ENCODE results near the gene FGR.
"Not testable (repeated sequence)": the region's sequence is repeated elsewhere in the genome, so short reads cannot be mapped to it uniquely, and the experiment has no call there.

FGR gene

DNA sequence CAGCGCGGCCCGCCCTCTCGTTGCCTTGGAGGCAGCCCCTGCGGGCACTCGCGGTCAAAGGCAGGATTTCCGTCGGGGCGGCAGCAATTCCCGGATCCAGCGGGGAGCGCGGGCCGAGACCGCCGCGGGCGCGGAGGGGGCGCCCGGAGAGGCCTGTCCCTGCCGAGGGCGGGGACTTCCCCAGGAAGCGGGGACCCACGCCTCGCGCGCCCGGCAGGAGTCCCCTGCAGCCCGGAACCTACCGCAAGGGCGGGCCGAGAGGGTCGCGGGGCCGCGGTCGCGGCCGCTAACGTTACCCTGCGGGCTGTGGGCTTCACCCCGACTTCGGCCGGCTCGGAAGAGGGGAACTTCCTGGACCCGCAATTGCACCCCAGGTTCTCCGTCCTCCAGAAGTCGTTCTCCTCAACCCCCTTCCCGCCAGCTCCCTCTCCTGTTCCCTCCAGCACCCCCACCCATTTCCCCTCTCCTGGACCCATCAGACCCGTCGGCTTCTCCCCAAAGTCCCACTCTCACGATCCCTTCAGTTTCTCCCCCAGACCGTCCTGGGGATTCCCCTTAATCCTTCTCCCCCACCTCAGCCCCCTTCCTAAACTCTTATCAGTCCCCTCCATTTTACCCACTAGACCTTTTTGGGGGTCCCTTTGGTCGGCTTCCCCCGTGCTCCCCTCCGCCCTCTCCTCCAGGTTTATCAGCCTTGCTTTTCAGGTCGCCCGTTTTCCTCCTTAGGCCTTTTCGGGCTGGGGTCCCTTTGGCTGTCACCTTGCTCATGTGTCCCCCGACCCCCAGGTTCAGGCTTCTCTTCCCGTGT, 604 bp downstream of the FGR start:
- DNase-seq, result no peak

DNA sequence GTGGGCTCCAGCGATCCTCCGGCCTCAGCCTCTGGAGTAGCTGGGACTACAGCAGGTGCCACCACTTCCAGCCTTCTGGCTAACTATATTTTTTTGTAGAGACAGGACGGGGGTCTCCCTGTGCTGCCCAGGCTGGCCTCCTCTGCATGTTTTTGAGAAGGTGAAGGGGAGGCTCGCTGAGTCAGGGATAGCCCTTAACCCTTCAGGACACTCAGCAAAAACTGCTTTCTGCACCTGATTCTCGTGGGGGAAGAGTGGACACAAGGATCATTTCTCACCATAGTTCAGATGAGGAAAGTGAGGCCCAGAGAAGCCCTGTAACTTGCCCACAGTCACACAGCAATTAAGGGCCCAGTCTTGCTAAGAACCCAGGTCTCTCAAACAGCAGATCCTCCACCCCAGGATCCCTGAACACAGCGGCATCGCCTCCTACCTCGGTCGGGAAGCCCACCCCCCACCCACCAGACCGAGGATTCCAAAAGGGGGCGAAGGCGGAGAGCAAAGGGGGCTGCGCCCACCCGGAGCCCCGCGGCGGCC, 1.3 kb downstream of the FGR start:
- no peak for DNase-seq

DNA sequence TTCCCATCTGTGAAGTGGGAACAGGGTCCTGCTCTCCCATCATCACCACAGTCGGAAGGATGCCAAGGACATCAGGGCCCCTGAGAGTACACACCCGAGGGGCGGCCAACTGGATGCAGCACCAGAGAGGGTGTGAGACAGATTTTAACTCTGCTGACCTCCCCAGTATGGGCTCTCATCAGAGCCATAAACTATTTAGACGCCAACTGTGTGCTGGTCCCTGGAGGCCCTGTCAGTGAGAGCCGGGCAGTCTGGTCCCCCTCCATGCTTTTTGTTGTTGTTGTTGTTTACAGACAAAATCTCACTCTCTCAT, 1.7 kb downstream of the FGR start:
- no peak for DNase-seq

DNA sequence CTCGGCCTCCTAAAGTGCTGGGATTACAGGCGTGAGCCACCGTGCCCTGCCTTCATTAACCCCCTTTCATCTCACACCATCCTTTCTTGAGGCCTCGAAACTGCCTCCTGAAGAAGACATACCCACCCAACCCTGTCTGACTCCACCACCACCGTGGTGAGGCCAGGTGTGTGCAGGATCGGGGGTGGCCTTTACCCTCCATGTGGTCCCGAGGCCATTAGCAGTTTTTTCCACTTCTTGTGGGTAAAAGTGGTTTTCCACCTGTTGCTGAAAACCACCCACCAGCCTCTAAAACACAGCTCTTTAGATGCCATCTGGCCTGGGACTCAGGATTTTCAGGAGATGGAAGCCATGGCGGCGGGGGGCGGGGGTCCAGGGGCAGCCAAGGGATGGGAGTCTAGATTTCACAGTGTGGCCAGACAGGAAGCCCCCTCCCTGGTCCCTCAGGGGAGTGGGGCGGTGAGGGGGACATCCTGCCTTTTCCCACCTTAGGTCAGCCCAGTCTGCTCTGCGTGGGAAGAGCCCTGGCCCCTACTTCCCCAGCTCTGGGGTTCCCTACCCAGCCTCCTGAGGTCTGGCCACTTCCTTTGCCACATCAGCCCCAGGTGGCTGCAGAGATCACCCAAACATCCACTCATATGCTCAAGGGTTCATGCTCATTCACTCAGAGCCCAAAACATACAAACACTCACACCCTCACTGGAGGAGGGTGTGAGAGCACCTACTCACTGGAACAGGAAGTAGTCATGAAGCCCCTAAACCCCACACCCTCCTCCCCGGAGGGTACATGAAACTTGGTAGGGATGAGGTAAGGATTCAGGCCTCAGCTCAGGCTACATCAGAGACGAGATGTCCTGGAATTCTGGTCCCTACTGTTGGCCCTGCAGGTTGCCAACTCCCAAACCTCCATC, 2.3 kb downstream of the FGR start:
- no peak for DNase-seq

DNA sequence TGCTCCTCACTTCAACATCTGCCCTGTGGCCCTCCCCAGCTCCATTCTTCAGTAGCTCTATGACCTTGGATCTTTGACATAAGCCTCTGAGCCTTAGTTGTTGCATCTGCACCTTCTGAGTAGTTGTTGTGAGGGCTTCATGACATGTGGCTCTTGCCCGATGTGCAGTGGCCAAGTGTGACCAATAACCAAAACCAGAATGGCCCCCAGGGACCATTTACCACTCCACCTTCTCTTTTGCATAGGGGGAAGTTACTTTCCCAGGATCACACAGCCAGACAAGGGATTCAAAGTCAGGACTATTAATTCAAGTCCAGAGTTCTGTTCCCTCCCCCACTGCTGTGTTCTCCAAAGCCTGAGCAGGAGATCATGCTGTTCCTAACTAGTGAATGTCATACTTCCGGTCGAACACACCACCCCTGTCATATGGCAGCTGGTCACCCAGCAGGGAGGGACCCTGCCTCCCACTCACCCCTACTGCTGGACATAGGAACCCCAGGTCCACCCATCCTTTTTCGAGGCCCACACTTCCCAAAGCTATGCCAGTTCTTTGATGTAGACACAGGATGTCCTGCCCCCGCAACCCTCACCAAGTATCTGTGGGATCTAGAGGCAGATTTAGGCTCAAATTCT, 4.0 kb downstream of the FGR start:
- no peak for DNase-seq

DNA sequence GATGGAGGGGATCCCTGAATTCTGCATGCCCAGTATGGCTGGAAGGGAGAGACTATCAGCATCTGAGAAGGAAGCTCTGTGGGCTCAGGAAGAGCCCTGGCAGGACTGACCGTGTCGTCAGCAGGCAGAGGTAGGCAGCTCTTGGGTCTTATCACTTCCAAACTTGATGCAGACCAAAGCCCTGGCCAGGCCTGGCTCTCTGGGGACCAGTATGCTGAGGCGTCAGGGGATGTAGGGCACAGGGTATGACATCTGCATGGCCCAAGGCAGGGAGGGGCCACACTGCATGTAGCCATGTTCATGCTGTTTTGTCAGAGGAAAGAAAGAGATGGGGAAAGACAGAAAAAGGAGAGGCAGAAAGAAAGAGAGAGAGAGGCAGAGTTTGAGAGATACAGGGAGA, 6.3 kb downstream of the FGR start:
- DNase-seq, result no peak

DNA sequence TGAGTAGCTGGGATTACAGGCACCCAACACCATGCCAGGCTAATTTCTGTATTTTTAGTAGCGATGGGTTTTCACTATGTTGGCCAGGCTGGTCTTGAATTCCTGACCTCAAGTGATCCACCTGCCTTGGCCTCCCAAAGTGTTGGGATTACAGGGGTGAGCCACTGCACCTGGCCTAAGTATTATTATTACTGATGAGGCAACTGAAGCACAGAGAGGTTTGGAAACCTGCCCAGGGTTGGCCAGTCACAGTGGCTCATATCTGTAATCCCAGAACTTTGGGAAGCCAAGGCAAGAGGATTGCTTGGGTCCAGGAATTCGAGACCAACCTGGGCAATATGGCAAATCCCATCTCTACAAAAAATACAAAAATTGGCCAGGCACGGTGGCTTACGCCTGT, 7.3 kb downstream of the FGR start:
- not testable (repeated sequence) for DNase-seq

DNA sequence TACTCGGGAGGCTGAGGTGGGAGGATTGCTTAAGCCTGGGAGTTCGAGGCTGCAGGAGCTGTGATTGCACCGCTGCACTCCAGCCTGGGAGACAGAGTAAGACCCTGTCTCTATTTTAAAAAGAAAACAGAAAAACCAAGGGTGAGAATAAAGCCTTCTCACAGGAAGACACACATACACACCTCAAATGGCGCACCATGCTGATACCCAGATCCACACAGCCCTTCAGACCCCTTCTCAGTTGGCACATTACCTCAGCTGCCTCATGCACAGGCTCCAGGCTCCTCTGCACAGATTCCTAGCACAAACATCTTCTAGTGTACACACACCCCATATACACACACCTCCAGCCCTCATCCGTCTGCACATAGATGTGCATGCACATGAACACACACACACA, 7.9 kb downstream of the FGR start:
- DNase-seq, result no peak

DNA sequence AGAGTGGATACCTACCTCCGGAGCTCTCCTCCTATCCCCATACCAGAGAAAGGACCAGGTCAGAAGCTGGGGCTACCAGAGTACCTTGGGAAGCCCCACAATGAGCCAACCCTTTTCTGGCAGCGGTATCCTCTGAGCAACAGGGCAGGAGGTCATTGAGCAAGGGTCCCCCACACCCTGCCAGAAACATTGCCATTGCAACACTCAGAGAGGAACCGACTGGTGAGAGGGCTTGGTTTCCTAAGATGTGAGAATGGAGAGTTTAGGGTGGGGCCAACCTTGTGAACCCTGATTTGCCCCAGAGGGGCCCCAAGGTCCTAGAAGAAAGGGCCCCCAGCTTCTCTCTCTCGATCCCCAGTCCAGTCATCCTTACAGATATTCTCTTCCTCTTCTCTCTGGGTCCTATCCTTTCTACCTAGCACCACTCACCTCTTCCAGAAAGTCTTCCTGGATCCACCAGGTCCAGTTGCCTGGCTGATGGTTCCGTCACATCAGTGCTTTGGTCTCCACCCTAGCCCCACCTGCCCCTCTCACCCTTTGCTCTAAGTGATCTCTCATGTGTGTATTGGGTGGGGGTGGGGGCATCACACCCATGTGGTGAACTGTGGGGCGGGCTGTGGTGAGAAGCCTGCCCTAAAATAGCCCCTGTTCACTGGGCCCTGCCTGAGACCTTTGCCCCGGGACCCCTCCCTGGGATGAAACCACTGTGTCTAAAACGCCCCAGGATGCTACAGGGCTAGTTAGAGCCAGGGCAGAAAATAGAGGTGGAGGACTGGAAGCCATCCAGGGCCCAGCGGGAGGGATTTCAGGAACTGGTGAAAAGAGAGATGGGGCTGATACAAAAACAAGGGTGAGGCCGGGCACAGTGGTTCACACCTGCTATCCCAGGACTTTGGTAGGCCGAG, 8.7 kb downstream of the FGR start:
- no peak for DNase-seq

DNA sequence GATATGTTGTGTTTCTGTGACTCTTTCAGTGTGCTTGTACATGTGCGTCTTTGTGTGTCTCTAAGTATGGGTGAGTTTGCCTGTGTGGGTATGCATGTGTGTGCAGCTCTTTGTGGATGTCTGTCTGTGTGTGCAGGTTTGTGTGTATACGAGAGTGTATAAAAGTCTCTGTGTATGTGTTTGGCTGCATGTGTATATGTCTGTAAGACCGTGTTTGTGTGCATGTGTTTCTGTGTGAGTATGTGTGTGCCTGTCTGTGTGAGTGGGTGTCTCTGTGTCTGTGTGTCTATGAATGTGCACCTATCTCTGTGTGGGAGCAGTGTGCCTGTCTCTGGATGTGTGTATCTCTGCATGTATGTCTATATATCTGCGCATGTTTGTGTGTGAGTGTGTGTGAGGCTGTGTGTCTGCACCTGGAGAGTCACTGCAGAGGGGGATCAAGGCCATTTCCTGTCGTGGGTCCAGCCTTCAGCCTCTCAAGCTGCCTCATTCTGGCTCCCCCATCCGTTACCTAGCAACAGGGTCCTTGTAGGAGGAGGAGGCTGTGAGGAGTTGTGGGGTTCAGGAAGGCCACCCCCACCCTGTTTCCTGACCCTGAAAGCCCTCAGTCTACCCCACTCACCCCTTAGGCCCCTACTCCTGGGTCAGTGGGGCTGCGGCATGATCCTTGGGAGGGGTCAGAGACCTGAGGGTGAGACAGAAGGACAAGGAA, 10.4 kb downstream of the FGR start:
- no peak for DNase-seq

DNA sequence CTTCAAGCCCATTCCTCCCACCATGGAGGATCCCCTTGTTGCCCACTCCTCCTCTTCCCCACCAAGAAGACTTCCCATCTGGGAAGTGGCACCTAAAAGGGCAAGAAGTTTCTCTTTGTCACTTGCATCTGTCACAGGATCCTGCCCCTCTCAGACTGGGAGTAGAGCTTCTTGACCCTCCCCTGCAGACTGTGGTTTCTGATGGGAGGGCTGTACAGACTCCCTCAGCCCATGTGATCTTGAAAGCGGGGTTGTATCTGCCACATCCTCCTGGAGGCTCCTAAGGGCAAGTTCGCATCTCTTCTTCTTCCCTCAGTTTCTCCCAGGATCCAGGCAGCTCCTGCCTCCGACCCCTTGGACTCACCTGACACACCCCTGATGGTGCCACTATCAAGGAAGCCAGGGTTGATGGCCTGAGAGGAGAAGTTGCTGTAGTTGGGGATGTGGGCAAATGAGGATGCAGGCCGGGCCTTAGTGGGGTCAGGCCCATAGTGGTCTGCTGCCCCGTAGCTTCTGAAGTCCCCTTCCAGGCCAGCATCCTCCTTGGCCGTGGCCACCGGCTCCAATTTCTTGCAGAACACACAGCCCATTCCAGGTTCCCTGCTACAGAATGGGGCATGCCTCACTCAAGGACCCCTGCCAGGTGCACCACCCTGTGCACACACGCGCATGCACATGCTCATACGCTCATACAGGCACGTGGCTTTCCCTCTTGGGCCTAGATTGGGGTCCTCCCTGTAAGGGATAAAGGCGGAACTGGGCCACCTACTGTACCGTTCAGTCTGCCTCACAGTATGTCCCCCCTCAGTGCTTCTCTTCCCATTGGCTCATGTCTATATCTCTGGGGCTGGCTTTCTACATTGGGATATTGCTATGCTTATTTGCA, 11.4 kb downstream of the FGR start:
- DNase-seq, result no peak

DNA sequence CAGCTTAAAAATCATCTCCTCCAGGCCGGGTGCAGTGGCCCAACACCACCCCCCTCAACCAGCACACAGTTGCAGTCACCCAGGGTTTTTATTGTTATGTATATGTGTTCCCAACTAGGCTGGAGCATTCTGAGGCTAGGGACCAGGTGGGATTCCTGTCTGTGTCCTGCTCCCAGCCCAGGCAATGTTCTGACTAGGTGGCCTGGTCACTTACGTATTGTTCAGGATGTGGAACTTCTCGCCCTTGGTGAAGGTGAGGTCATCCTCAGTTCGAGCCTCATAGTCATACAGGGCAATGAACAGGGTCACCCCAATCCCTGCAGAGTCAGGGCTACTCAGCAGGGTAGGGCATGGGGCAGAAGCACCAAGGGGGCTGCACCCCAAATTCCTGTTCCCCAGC, 12.2 kb downstream of the FGR start:
- no peak for DNase-seq

DNA sequence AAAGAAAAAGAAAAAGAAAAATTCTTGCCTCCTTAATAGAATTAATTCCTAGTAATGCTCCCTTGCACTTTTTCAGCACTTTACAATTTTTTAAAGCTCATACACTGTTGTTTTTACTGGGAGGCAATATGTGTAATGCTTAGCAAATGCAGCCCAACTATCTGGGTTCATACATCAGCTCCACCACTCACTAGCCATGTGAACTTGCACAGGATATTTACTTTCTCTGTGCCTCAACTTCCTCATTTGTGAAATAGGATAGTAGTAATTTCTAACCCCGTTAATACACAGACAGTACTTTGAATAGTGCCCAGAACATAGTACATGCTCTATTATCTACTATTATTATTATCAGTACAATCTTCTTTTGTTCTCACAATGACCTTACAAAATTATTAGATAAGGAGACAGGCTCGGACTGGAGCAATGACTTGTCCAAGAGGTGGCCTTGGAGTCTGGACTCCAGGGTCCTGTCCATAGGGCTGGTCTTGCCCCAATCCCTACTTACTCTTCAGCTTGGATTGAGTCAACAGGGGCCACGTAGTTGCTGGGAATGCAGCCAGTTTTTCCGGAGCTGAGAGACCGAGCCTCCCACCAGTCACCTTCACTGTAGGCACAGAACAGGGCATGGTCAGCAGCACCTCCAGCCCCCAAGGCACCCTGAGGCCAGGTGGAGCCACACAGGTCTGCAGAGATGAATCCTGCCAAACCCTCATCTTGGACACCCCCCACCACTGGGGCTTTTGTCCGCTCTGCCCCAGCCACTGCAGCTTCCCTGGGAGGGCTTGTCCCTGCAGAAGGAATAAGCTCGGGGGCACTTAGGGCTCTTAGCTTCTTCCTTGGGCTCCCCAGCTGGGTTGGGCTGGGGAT, 13.7 kb downstream of the FGR start:
- no peak for DNase-seq

DNA sequence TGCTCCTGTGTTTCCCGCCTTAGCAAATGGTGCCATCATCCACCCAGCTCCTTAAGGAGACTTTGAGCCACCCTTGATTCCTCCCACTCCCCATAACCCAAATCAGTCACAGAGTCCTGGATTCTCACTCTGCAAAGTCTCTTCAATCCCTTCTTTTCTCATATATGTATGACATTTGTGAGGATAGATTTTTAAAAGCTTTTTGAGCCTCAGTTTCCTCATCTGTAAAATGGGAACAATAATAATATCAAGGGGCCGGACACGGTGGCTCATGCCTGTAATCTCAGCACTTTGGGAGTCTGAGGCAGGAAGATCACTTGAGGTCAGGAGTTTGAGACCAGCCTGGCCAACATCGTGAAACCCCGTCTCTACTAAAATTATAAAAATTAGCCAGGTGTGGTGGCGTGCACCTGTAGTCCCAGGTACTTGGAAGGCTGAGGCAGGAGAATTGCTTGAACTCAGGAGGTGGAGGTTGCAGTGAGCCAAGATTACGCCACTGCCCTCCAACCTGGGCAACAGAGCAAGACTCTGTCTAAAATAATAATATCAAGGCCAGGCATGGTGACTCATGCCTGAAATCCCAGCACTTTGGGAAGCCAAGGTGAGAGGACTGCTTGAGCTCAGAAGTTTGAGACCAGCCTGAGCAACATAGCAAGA, 15.1 kb downstream of the FGR start:
- not testable (repeated sequence) for DNase-seq

DNA sequence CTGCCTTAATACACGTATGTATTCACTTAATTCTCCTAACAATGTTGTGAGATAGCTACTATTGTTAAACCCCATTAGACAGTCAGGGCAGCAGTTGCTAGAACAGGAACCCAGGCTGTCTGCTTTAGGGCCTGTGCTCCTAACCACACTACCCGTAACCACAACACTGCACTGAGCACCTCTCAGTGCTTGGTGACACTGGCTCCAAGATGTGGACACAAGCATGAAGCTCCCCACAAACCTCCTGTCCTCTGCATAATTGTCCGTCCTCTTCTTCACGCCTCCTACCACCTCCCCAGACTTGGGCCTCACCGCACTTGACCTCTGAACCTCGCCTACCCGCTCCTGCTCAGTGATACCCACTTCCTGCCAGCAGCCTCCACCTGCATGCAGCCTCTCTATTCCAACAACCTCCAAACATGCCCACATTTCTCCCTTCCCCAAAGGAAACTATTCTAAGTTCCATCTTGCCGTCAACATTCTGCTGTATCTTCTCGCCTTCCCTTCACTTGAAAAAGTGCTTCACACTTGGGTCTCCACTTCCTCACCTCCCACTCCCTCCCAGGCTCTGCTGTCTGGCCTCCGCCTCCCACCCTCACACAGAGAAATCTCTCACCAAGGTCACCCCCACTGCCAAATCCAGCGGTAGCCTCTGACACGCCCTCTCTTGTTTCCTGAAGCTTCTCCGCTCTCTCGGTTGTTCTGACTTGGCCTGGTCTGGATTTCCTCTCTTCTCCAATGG, 16.5 kb downstream of the FGR start:
- no peak for DNase-seq

DNA sequence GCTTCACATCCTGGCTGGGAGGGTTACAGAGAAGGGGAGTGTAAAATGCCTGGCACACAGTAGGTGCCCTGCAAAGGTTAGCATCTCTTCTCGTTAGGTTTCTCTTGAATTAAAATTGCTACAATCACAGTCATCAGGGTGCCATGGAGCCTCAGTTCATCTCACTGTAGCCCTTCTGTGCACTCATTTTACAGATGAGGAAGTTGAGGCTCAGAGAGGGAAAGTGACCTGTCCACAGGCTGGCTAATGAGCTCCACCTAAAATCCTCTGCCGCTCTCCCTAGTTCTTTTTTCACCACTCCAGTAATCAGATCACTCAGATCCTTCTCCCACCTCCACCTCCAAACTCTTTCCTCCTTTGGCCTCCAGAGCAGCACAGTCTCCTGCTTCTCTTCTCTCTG, 17.6 kb downstream of the FGR start:
- DNase-seq, result no peak

DNA sequence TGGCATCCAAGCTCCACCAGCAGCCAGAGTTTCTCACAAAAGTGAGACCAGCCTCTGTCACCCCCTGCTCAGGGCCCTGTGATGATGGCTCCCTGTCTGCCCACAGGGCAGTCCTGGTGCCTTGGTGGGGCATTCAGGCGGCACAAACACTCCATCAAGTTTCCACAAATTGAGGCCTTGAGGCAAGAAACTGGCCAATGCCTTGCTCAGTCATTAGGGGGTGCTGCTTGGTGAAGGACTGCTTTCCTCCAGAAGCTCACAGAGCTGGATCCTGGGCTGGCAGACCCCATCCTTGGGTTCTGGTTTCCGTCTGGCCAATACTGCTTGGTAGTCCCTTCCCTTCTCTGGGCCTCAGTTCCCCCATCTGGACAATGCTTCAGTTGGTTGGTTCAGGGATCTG, 18.5 kb downstream of the FGR start:
- DNase-seq, result no peak
